ENCODE measurements around the gene MIDN. TPM values are rescaled to one million over a fixed set of nuclear protein-coding genes. Genes with fewer than 3 reads are reported as not detected.

Gene MIDN
- total and polyA plus RNA-seq, 10 of the 15 experiments (the other 5 are each of a cell fraction or from before 2014, with no cell fraction given) = 0.38 to 51.5 (median 7.2) TPM

DNA sequence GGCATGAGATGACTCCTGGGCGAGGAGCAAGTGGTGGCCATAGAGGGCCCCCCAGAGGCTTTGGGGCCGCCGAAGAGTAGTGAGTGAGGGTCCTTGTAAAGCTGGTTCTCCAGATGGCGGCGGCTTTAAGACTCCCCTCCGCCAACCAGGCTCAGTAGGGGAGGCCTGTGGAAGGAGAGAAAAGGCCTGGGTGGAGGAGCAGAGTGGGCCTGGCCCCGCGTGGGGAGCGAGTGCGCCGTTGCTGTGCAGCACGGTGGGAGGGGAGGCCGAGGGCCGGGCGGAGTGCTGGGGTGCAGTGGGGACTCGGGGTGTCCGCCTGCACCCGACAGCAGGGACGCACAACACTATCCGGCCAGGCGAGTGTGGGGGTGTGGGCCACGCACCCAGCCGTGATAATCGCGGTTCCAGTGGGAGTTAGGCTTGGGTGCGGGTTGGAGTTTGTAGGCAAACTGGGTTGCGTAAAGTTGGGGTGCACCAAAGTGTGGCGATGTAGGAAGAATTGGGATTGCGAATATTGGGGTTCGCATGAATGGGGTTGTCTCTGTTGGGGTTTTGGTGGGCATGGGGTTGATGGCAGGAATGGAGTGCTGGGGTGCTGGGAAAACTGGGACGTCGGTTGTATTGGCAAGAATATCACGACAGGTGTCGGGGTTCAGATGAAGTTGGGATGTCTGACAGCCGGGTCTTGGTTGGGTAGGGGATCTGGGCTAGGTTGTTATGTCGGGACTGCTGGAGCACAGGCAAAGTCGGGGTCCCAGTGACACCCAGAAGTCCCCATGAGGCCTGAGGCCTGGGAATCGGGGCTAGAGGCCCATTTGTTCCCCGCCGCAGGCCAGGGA is 20.1 kb downstream of the MIDN start:
- FAIRE-seq (no peak), DNase-seq (ENCODE audit: low read depth, low spot score) (no peak), ATAC-seq (no peak)
- in situ Hi-C loops (cut with MboI) (loop anchor here (10.0 kb wide), 1 partner anchor 816 kb away; no protein-coding TSS in a partner anchor), intact Hi-C loops (cut with micrococcal nuclease; ENCODE audit: unreplicated experiment) (loop anchor here (1.0 kb wide), 1 partner anchor 8 kb away; no protein-coding TSS in a partner anchor)
- 38% methylated on average over 32 of the region's 40 CpGs for WGBS (ENCODE audit: insufficient coverage, insufficient replicate concordance, low lambda C conversion rate, missing lambda C conversion rate)
- Histone ChIP-seq H3K4me1 (ENCODE audit: control insufficient read depth, insufficient read depth, low read length) (peaks cover 52% of the 10 kb centered on the region), H3K4me2 (ENCODE audit: control insufficient read depth, insufficient read depth) (peak overlapping the region; percentile 46; the same call in 1 of the 2 replicates), H3K79me2 (ENCODE audit: control insufficient read depth, insufficient read depth, low read length) (peaks cover 40% of the 10 kb centered on the region), H3K9me3 (replicated peaks; ENCODE audit: control insufficient read depth, insufficient read depth, low read length) (no peaks in the 10 kb centered on the region), H4K20me1 (ENCODE audit: control insufficient read depth, insufficient read depth) (no peaks in the 10 kb centered on the region; the same call in 1 of the 2 replicates), H3K36me3 (ENCODE audit: control insufficient read depth in 2 of 2, insufficient read depth in 2 of 2, low read length in 1 of 2) (peaks cover 19 to 22% of the 10 kb centered on the region in 2 experiments), H3K27me3 (replicated peaks in 1 of 2; ENCODE audit: control insufficient read depth in 2 of 2, insufficient read depth in 2 of 2, low read length in 1 of 2) (no peaks in the 10 kb centered on the region), H3K27ac (ENCODE audit: control insufficient read depth, insufficient read depth) (no peak overlapping the region), H3K4me3 (no peak overlapping the region), H2AFZ (ENCODE audit: control insufficient read depth, low read depth, low read length) (no peak overlapping the region; the same call in 1 of the 2 replicates), H3K9ac (ENCODE audit: control insufficient read depth, insufficient read depth, low read length) (no peak overlapping the region)
- ChIA-PET RAD21 (ENCODE audit: unreplicated experiment) (interaction anchor here (0.5 to 5.1 kb wide), 11 partner anchors 8 to 211 kb away, joined by 3 to 336 read pairs (median 6); partner anchors contain the start of gene ATP5F1D), SMC1A (ENCODE audit: uncharacterized antibody, unreplicated experiment) (interaction anchor here (0.6 to 7.3 kb wide), 3 partner anchors 12 to 96 kb away, joined by 3 to 172 read pairs (median 3); partner anchors contain the start of gene ATP5F1D), CTCF (interaction anchor here (0.6 to 7.2 kb wide), 5 partner anchors 12 to 229 kb away, joined by 3 to 363 read pairs (median 3); partner anchors contain the start of genes ABCA7 and ATP5F1D), POLR2A (interaction anchor here (0.5 to 8.7 kb wide), 20 partner anchors 8 to 405 kb away, joined by 3 to 184 read pairs (median 4); partner anchors contain the start of genes ARHGAP45, ATP5F1D and SBNO2)
- TF ChIP-seq MLLT1 (IDR thresholded peaks at IDR 0.05) (0 out of 2 replicates have a peak, but pooled peaks have one; percentile 33), NR2F1 (conservative IDR thresholded peaks at IDR 0.05) (0 out of 2 replicates have a peak, but pooled peaks have one; percentile 45), MTA2 (IDR thresholded peaks at IDR 0.05; ENCODE audit: low read depth) (0 out of 2 replicates have a peak, but pooled peaks have one; percentile 11), PAX5 (IDR thresholded peaks at IDR 0.05; ENCODE audit: borderline replicate concordance, low read depth, low read length) (peak; percentile 99), NBN (IDR thresholded peaks at IDR 0.05) (0 out of 2 replicates have a peak, but pooled peaks have one; percentile 22), BHLHE40 (IDR thresholded peaks at IDR 0.05; ENCODE audit: borderline replicate concordance in 1 of 2, low read depth in 2 of 2, low read length in 1 of 2) (peak in 1 of 2 experiments; percentile 98; a peak in 2 of 4 replicates), CBFB (IDR thresholded peaks at IDR 0.05; ENCODE audit: low read depth) (no peak), TBL1XR1 (IDR thresholded peaks at IDR 0.05; ENCODE audit: low read depth, low read length) (peak; percentile 3; the same call in 1 of the 2 replicates), NFYA (IDR thresholded peaks at IDR 0.05; ENCODE audit: borderline replicate concordance, low read depth, low read length) (no peak), SIN3A (IDR thresholded peaks at IDR 0.05; ENCODE audit: low read depth, low read length) (0 out of 2 replicates have a peak, but pooled peaks have one; percentile 58)
- TF ChIP-seq, protein P1, sequence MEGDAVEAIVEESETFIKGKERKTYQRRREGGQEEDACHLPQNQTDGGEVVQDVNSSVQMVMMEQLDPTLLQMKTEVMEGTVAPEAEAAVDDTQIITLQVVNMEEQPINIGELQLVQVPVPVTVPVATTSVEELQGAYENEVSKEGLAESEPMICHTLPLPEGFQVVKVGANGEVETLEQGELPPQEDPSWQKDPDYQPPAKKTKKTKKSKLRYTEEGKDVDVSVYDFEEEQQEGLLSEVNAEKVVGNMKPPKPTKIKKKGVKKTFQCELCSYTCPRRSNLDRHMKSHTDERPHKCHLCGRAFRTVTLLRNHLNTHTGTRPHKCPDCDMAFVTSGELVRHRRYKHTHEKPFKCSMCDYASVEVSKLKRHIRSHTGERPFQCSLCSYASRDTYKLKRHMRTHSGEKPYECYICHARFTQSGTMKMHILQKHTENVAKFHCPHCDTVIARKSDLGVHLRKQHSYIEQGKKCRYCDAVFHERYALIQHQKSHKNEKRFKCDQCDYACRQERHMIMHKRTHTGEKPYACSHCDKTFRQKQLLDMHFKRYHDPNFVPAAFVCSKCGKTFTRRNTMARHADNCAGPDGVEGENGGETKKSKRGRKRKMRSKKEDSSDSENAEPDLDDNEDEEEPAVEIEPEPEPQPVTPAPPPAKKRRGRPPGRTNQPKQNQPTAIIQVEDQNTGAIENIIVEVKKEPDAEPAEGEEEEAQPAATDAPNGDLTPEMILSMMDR (IDR thresholded peaks at IDR 0.05 in 2 of 3, conservative IDR thresholded peaks at IDR 0.05 in 1 of 3; ENCODE audit: control insufficient read depth in 2 of 3, extremely low read depth in 1 of 3, insufficient read depth in 1 of 3, low read depth in 3 of 3, low read length in 3 of 3) = no peak
- no TSS peak for BruUV-seq (replicated peaks)

Data from GM12878 (cell line).